Glutamatergic neuron (in vitro differentiated cells): Measurements from ENCODE around the gene DHRS1. TPM values are rescaled to one million over a fixed set of nuclear protein-coding genes. Genes with fewer than 3 reads are reported as not detected.

Experiments
- DNase-seq: peaks from one replicate; pipeline ENCODE4 v3.0.0; 2022
- H3K27ac Mint-ChIP-seq: one replicate; pipeline ENCODE4 v1.8.0; 2020; ENCODE audit warnings: mild to moderate bottlenecking, mixed read lengths, inconsistent platforms; ENCODE audit not compliant: unreplicated experiment
- H3K27me3 Mint-ChIP-seq: one replicate; pipeline ENCODE4 v1.8.0; 2020; ENCODE audit warnings: mild to moderate bottlenecking, moderate library complexity, mixed read lengths, inconsistent platforms; ENCODE audit not compliant: unreplicated experiment
- H3K36me3 Mint-ChIP-seq: one replicate; pipeline ENCODE4 v1.8.0; 2020; ENCODE audit warnings: mild to moderate bottlenecking, mixed read lengths, inconsistent platforms; ENCODE audit not compliant: unreplicated experiment
- H3K4me1 Mint-ChIP-seq: one replicate; pipeline ENCODE4 v1.8.0; 2020; ENCODE audit warnings: mild to moderate bottlenecking, low read depth, mixed read lengths, inconsistent platforms; ENCODE audit not compliant: unreplicated experiment
- H3K4me3 Mint-ChIP-seq: one replicate; pipeline ENCODE4 v1.8.0; 2020; ENCODE audit warnings: mild to moderate bottlenecking, mixed read lengths, inconsistent platforms; ENCODE audit not compliant: unreplicated experiment
- H3K9me3 Mint-ChIP-seq: one replicate; pipeline ENCODE4 v1.8.0; 2020; ENCODE audit warnings: mild to moderate bottlenecking, moderate library complexity, mixed read lengths, inconsistent platforms; ENCODE audit not compliant: unreplicated experiment
- total RNA-seq: library from RNA; stranded (reverse); fragmentation: NEBNext Ultra II Directional; extraction: Animal tissue kit (Norgen Biotek cat#: 25700); gene quantifications from one replicate; pipeline ENCODE4 v1.2.1, GENCODE V29; 2021; ENCODE audit not compliant: unreplicated experiment
- TF ChIP-seq, protein P1 (sequence below): fragments of 200-600 bp; sonication (generic); IDR thresholded peaks from one replicate; pipeline ENCODE4 v1.5.0; 2021; ENCODE audit not compliant: partially characterized antibody, unreplicated experiment

DHRS1 gene
- total RNA-seq, 1 donor from 2014 or later: 25.1 TPM

- Mint-ChIP-seq H3K4me3 (no peak overlapping the region), H3K4me1 (no peaks in the 10 kb centered on the region), H3K36me3 (no peaks in the 10 kb centered on the region), H3K27me3 (peaks cover 11% of the 10 kb centered on the region), H3K27ac (no peak overlapping the region), H3K9me3 (peaks cover 2% of the 10 kb centered on the region)
- TF ChIP-seq, protein P1, sequence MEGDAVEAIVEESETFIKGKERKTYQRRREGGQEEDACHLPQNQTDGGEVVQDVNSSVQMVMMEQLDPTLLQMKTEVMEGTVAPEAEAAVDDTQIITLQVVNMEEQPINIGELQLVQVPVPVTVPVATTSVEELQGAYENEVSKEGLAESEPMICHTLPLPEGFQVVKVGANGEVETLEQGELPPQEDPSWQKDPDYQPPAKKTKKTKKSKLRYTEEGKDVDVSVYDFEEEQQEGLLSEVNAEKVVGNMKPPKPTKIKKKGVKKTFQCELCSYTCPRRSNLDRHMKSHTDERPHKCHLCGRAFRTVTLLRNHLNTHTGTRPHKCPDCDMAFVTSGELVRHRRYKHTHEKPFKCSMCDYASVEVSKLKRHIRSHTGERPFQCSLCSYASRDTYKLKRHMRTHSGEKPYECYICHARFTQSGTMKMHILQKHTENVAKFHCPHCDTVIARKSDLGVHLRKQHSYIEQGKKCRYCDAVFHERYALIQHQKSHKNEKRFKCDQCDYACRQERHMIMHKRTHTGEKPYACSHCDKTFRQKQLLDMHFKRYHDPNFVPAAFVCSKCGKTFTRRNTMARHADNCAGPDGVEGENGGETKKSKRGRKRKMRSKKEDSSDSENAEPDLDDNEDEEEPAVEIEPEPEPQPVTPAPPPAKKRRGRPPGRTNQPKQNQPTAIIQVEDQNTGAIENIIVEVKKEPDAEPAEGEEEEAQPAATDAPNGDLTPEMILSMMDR: no peak
- no peak for DNase-seq
These were observed 23.1 kb upstream of the DHRS1 start for GRCh38 chr14:24322672-24323071.

- no peaks in the 10 kb centered on the region for H3K4me1 Mint-ChIP-seq
- peaks cover 14% of the 10 kb centered on the region for H3K27me3 Mint-ChIP-seq
These were observed 21.8 kb upstream of the DHRS1 start for GRCh38 chr14:24321212-24321975.

GRCh38 chr14:24317141-24317928 lies 17.8 kb upstream of the DHRS1 start:
- no peak for DNase-seq
- H3K27ac Mint-ChIP-seq: no peak overlapping the region
- H3K4me1 Mint-ChIP-seq: no peaks in the 10 kb centered on the region
- H3K4me3 Mint-ChIP-seq: no peak overlapping the region
- H3K36me3 Mint-ChIP-seq: no peaks in the 10 kb centered on the region
- TF ChIP-seq, protein P1: no peak
- peaks cover 22% of the 10 kb centered on the region for H3K27me3 Mint-ChIP-seq
- H3K9me3 Mint-ChIP-seq: peaks cover 2% of the 10 kb centered on the region

More at GRCh38 chr14:24321212-24321975, 21.8 kb upstream of the DHRS1 start:
- Mint-ChIP-seq H3K27ac (no peak overlapping the region), H3K9me3 (peaks cover 2% of the 10 kb centered on the region), H3K4me3 (no peak overlapping the region), H3K36me3 (no peaks in the 10 kb centered on the region)
- TF ChIP-seq, protein P1: no peak
- no peak for DNase-seq

- Mint-ChIP-seq H3K9me3 (peaks cover 4% of the 10 kb centered on the region), H3K36me3 (no peaks in the 10 kb centered on the region), H3K27ac (no peak overlapping the region), H3K4me3 (no peak overlapping the region), H3K27me3 (peaks cover 20% of the 10 kb centered on the region), H3K4me1 (no peaks in the 10 kb centered on the region)
- DNase-seq: no peak
- TF ChIP-seq, protein P1: no peak
These were observed 17.0 kb upstream of the DHRS1 start for GRCh38 chr14:24316597-24316950.
